Measurements from ENCODE around the gene SPRYD4.

Gene SPRYD4

GRCh38 chr12:56457817-56458216, 10.6 kb upstream of the SPRYD4 start:
- no peaks in the 10 kb centered on the region for H3K36me3 Mint-ChIP-seq (ENCODE audit: low read depth)
- peaks cover 7% of the 10 kb centered on the region for H3K27me3 Mint-ChIP-seq (ENCODE audit: low read depth)
- no peaks in the 10 kb centered on the region for H3K9me3 Mint-ChIP-seq
- no peak for DNase-seq (ENCODE audit: low spot score)
- no peak overlapping the region for H3K27ac Mint-ChIP-seq
- H3K4me1 Mint-ChIP-seq (ENCODE audit: low read depth): peaks cover 1% of the 10 kb centered on the region
- H3K4me3 Mint-ChIP-seq: no peak overlapping the region

- peaks cover 6% of the 10 kb centered on the region for H3K4me1 Mint-ChIP-seq (ENCODE audit: low read depth)
- H3K27ac Mint-ChIP-seq: no peak overlapping the region
- H3K9me3 Mint-ChIP-seq: no peaks in the 10 kb centered on the region
- no peak for DNase-seq (ENCODE audit: low spot score)
- no peaks in the 10 kb centered on the region for H3K36me3 Mint-ChIP-seq (ENCODE audit: low read depth)
- no peaks in the 10 kb centered on the region for H3K27me3 Mint-ChIP-seq (ENCODE audit: low read depth)
- H3K4me3 Mint-ChIP-seq: no peak overlapping the region
Observed at GRCh38 chr12:56461235-56462159, 6.9 kb upstream of the SPRYD4 start.

GRCh38 chr12:56462565-56462964, 5.8 kb upstream of the SPRYD4 start:
- no peaks in the 10 kb centered on the region for H3K9me3 Mint-ChIP-seq
- no peaks in the 10 kb centered on the region for H3K36me3 Mint-ChIP-seq (ENCODE audit: low read depth)
- H3K27ac Mint-ChIP-seq: no peak overlapping the region
- no peaks in the 10 kb centered on the region for H3K27me3 Mint-ChIP-seq (ENCODE audit: low read depth)
- H3K4me1 Mint-ChIP-seq (ENCODE audit: low read depth): peaks cover 8% of the 10 kb centered on the region
- H3K4me3 Mint-ChIP-seq: no peak overlapping the region
- no peak for DNase-seq (ENCODE audit: low spot score)

- Mint-ChIP-seq H3K4me1 (ENCODE audit: low read depth) (peaks cover 12% of the 10 kb centered on the region), H3K27me3 (ENCODE audit: low read depth) (no peaks in the 10 kb centered on the region), H3K27ac (peak overlapping the region; percentile 94), H3K4me3 (peak overlapping the region; percentile 91), H3K9me3 (no peaks in the 10 kb centered on the region), H3K36me3 (ENCODE audit: low read depth) (peaks cover 5% of the 10 kb centered on the region)
- no peak for DNase-seq (ENCODE audit: low spot score)
Observed at GRCh38 chr12:56469007-56469930, 891 bp downstream of the SPRYD4 start.

GRCh38 chr12:56474389-56474788, 6.0 kb downstream of the SPRYD4 start:
- Mint-ChIP-seq H3K27me3 (ENCODE audit: low read depth) (no peaks in the 10 kb centered on the region), H3K36me3 (ENCODE audit: low read depth) (peaks cover 5% of the 10 kb centered on the region), H3K27ac (no peak overlapping the region), H3K4me3 (no peak overlapping the region), H3K9me3 (no peaks in the 10 kb centered on the region), H3K4me1 (ENCODE audit: low read depth) (peaks cover 6% of the 10 kb centered on the region)
- DNase-seq (ENCODE audit: low spot score): no peak

GRCh38 chr12:56476143-56476542, 7.8 kb downstream of the SPRYD4 start:
- Mint-ChIP-seq H3K36me3 (ENCODE audit: low read depth) (peaks cover 1% of the 10 kb centered on the region), H3K4me3 (no peak overlapping the region), H3K9me3 (no peaks in the 10 kb centered on the region), H3K4me1 (ENCODE audit: low read depth) (peaks cover 7% of the 10 kb centered on the region), H3K27ac (no peak overlapping the region), H3K27me3 (ENCODE audit: low read depth) (no peaks in the 10 kb centered on the region)
- DNase-seq (ENCODE audit: low spot score): no peak

- Mint-ChIP-seq H3K4me1 (ENCODE audit: low read depth) (peaks cover 4% of the 10 kb centered on the region), H3K27ac (no peak overlapping the region), H3K9me3 (no peaks in the 10 kb centered on the region), H3K27me3 (ENCODE audit: low read depth) (no peaks in the 10 kb centered on the region), H3K4me3 (no peak overlapping the region), H3K36me3 (ENCODE audit: low read depth) (peaks cover 1% of the 10 kb centered on the region)
- no peak for DNase-seq (ENCODE audit: low spot score)
Observed at GRCh38 chr12:56476972-56477432, 8.6 kb downstream of the SPRYD4 start.

- Mint-ChIP-seq H3K36me3 (ENCODE audit: low read depth) (peaks cover 1% of the 10 kb centered on the region), H3K4me3 (no peak overlapping the region), H3K27me3 (ENCODE audit: low read depth) (no peaks in the 10 kb centered on the region), H3K27ac (no peak overlapping the region), H3K4me1 (ENCODE audit: low read depth) (peaks cover 4% of the 10 kb centered on the region), H3K9me3 (no peaks in the 10 kb centered on the region)
- DNase-seq (ENCODE audit: low spot score): no peak
Observed at GRCh38 chr12:56477521-56478225, 9.3 kb downstream of the SPRYD4 start.

- Mint-ChIP-seq H3K4me3 (no peak overlapping the region), H3K36me3 (ENCODE audit: low read depth) (peaks cover 1% of the 10 kb centered on the region), H3K27ac (no peak overlapping the region), H3K27me3 (ENCODE audit: low read depth) (no peaks in the 10 kb centered on the region), H3K9me3 (no peaks in the 10 kb centered on the region), H3K4me1 (ENCODE audit: low read depth) (peaks cover 4% of the 10 kb centered on the region)
- no peak for DNase-seq (ENCODE audit: low spot score)
Observed at GRCh38 chr12:56479625-56480024, 11.2 kb downstream of the SPRYD4 start.

GRCh38 chr12:56484566-56484965, 16.2 kb downstream of the SPRYD4 start:
- H3K4me3 Mint-ChIP-seq: no peak overlapping the region
- DNase-seq (ENCODE audit: low spot score): no peak
- no peak overlapping the region for H3K27ac Mint-ChIP-seq
- H3K27me3 Mint-ChIP-seq (ENCODE audit: low read depth): peaks cover 25% of the 10 kb centered on the region
- H3K36me3 Mint-ChIP-seq (ENCODE audit: low read depth): peaks cover 5% of the 10 kb centered on the region
- H3K9me3 Mint-ChIP-seq: peaks cover 4% of the 10 kb centered on the region
- peaks cover 19% of the 10 kb centered on the region for H3K4me1 Mint-ChIP-seq (ENCODE audit: low read depth)

- Mint-ChIP-seq H3K36me3 (ENCODE audit: low read depth) (peaks cover 4% of the 10 kb centered on the region), H3K4me3 (no peak overlapping the region)
Observed at GRCh38 chr12:56486694-56487093, 18.3 kb downstream of the SPRYD4 start.

GRCh38 chr12:56487448-56488040, 19.2 kb downstream of the SPRYD4 start:
- Mint-ChIP-seq H3K27me3 (ENCODE audit: low read depth) (peaks cover 46% of the 10 kb centered on the region), H3K27ac (no peak overlapping the region), H3K9me3 (peaks cover 4% of the 10 kb centered on the region), H3K36me3 (ENCODE audit: low read depth) (peaks cover 4% of the 10 kb centered on the region), H3K4me1 (ENCODE audit: low read depth) (peaks cover 15% of the 10 kb centered on the region), H3K4me3 (peak overlapping the region; percentile 73)
- no peak for DNase-seq (ENCODE audit: low spot score)

More at GRCh38 chr12:56486694-56487093, 18.3 kb downstream of the SPRYD4 start:
- H3K4me1 Mint-ChIP-seq (ENCODE audit: low read depth): peaks cover 15% of the 10 kb centered on the region
- DNase-seq (ENCODE audit: low spot score): no peak
- H3K27me3 Mint-ChIP-seq (ENCODE audit: low read depth): peaks cover 42% of the 10 kb centered on the region
- H3K27ac Mint-ChIP-seq: no peak overlapping the region
- peaks cover 4% of the 10 kb centered on the region for H3K9me3 Mint-ChIP-seq

Data from T-helper 2 cell treated with Interferon-gamma antibody and Interleukin-4, amounts not matched to agents 5 μg/mL and 100 μg/mL, for 36 hours (primary cell).